Measurements from ENCODE around the gene MRPL24.

Gene MRPL24

DNA sequence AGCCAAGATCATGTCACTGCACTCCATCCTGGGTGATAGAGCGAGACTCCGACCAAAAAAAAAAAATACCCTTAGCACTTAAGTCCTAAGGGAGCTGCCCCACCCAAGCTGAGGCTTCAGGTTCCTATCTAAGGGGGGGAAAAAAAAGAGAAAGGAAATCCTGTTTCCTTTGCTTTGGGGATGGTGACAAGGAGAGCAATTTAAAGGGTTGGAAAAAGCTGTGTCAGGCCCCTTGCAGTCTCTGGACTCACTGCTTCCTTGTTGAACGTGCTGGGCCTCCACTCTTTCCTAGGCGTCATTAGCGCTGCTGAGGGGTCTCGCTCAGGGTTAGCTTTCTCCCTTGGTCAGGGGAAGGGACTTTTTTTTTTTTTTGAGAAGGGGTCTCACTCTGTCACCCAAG lies 44.6 kb upstream of the MRPL24 start:
- no peaks in the 10 kb centered on the region for H3K4me1 ChIP-seq (ENCODE audit: low read length)
- H3K27me3 ChIP-seq (ENCODE audit: low read depth, low read length) = no peaks in the 10 kb centered on the region
- H3K9me3 ChIP-seq (ENCODE audit: insufficient read depth, low read length) = no peaks in the 10 kb centered on the region
- no peak overlapping the region for H3K4me2 ChIP-seq (ENCODE audit: low read length)
- H3K79me2 ChIP-seq (ENCODE audit: low read length) = peaks cover 28% of the 10 kb centered on the region
- no peak for TF ChIP-seq EZH2phosphoT487 (IDR thresholded peaks at IDR 0.05; ENCODE audit: low read depth)
- TF ChIP-seq, protein P1, sequence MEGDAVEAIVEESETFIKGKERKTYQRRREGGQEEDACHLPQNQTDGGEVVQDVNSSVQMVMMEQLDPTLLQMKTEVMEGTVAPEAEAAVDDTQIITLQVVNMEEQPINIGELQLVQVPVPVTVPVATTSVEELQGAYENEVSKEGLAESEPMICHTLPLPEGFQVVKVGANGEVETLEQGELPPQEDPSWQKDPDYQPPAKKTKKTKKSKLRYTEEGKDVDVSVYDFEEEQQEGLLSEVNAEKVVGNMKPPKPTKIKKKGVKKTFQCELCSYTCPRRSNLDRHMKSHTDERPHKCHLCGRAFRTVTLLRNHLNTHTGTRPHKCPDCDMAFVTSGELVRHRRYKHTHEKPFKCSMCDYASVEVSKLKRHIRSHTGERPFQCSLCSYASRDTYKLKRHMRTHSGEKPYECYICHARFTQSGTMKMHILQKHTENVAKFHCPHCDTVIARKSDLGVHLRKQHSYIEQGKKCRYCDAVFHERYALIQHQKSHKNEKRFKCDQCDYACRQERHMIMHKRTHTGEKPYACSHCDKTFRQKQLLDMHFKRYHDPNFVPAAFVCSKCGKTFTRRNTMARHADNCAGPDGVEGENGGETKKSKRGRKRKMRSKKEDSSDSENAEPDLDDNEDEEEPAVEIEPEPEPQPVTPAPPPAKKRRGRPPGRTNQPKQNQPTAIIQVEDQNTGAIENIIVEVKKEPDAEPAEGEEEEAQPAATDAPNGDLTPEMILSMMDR (IDR thresholded peaks at IDR 0.05; ENCODE audit: low read depth, low read length) = no peak
- no peak overlapping the region for H2AFZ ChIP-seq (ENCODE audit: low read depth, low read length)
- no peak overlapping the region for H3K9ac ChIP-seq (ENCODE audit: low read length)
- H4K20me1 ChIP-seq (ENCODE audit: insufficient read depth, low read length) = peaks cover 17% of the 10 kb centered on the region
- no peak overlapping the region for H3K27ac ChIP-seq (ENCODE audit: low read length)
- H3K36me3 ChIP-seq (replicated peaks; ENCODE audit: low read depth, low read length) = peaks cover 40% of the 10 kb centered on the region
- H3K4me3 ChIP-seq (ENCODE audit: low read length) = no peak overlapping the region

DNA sequence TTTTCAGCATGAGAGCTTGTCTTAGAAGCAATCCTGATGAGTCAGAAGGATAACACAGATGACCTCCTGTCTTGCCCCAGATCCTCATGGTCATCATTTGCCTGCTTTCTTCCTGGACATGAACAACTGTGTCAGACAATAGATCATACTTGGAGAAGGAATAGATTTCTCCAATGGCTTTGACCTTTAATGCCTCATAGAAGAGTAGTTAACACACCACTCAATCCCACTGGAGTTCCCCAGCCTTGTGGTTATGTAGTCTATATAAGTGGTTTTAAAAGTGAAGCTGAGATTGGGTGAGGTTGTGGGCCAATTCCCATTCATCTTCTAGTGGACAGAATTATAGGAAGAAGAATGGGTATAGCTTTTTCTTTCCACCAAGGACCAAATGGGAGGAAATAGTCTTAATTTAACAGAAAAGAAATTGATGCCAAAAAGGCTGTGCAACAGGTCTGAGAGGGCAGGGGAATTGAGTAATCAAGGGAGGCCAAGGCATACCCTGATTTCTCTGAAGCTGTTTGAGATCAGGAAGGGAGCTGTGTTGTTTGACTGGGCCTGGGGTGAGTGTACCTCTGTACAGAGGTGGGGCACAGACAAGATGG lies 40.8 kb upstream of the MRPL24 start:
- H3K36me3 ChIP-seq (replicated peaks; ENCODE audit: low read depth, low read length) = peaks cover 34% of the 10 kb centered on the region
- no peaks in the 10 kb centered on the region for H3K27me3 ChIP-seq (ENCODE audit: low read depth, low read length)
- H3K27ac ChIP-seq (ENCODE audit: low read length) = no peak overlapping the region
- H3K9me3 ChIP-seq (ENCODE audit: insufficient read depth, low read length) = no peaks in the 10 kb centered on the region
- H3K4me2 ChIP-seq (ENCODE audit: low read length) = no peak overlapping the region
- no peaks in the 10 kb centered on the region for H3K4me1 ChIP-seq (ENCODE audit: low read length)
- no peak overlapping the region for H3K4me3 ChIP-seq (ENCODE audit: low read length)
- no peak overlapping the region for H2AFZ ChIP-seq (ENCODE audit: low read depth, low read length)
- no peak overlapping the region for H3K9ac ChIP-seq (ENCODE audit: low read length)
- peaks cover 28% of the 10 kb centered on the region for H4K20me1 ChIP-seq (ENCODE audit: insufficient read depth, low read length)
- TF ChIP-seq EZH2phosphoT487 (IDR thresholded peaks at IDR 0.05; ENCODE audit: low read depth) = no peak
- TF ChIP-seq, protein P1 (IDR thresholded peaks at IDR 0.05; ENCODE audit: low read depth, low read length) = no peak
- H3K79me2 ChIP-seq (ENCODE audit: low read length) = peaks cover 59% of the 10 kb centered on the region

DNA sequence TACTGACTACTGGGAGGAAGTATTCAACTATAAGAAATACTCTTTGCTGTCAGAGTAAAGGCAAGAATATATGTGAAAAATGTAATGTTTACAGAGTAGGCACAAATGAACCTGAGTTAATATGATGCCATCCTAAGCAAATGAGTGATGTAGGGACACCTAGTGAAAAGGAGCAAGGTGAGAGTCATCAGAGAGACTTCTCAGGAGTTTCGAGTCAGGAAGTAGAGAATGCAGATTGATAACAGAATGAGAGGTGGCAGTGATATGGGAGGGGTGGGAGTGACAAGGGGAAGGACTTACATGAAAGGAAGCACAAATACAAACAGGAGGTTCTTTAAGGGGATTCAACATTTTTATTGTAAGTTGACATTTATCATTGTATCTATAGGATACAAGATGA lies 36.7 kb upstream of the MRPL24 start:
- Histone ChIP-seq H3K4me2 (ENCODE audit: low read length) (no peak overlapping the region), H3K36me3 (replicated peaks; ENCODE audit: low read depth, low read length) (peaks cover 19% of the 10 kb centered on the region), H3K4me3 (ENCODE audit: low read length) (no peak overlapping the region), H3K27ac (ENCODE audit: low read length) (no peak overlapping the region), H3K27me3 (ENCODE audit: low read depth, low read length) (no peaks in the 10 kb centered on the region), H4K20me1 (ENCODE audit: insufficient read depth, low read length) (peaks cover 44% of the 10 kb centered on the region), H2AFZ (ENCODE audit: low read depth, low read length) (no peak overlapping the region), H3K9ac (ENCODE audit: low read length) (no peak overlapping the region), H3K4me1 (ENCODE audit: low read length) (peaks cover 12% of the 10 kb centered on the region), H3K9me3 (ENCODE audit: insufficient read depth, low read length) (no peaks in the 10 kb centered on the region), H3K79me2 (ENCODE audit: low read length) (peaks cover 89% of the 10 kb centered on the region)
- no peak for TF ChIP-seq EZH2phosphoT487 (IDR thresholded peaks at IDR 0.05; ENCODE audit: low read depth)
- TF ChIP-seq, protein P1 (IDR thresholded peaks at IDR 0.05; ENCODE audit: low read depth, low read length) = no peak

DNA sequence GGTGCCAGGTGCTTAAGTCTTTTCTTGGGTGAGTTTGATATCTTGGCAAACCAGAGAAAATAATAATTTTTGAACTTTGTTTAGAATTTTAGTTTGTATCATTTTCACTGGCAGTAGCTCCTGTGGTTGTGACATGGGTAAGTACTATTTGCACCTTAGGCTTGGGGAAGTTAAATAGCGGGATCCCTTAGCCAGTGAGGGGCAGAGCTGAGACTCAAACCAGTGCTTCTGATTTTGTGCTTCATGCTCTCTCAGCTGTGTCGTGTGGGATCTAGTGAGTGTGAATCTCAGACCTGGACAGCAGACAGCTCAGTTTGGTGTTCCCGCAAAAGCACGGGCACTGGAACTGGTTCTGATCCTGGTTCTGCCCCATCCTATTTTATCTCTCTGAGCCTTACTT lies 36.1 kb upstream of the MRPL24 start:
- Histone ChIP-seq H3K27ac (ENCODE audit: low read length) (no peak overlapping the region), H3K9me3 (ENCODE audit: insufficient read depth, low read length) (no peaks in the 10 kb centered on the region), H3K4me3 (ENCODE audit: low read length) (no peak overlapping the region), H4K20me1 (ENCODE audit: insufficient read depth, low read length) (peaks cover 45% of the 10 kb centered on the region), H3K4me2 (ENCODE audit: low read length) (no peak overlapping the region), H3K4me1 (ENCODE audit: low read length) (peaks cover 12% of the 10 kb centered on the region), H2AFZ (ENCODE audit: low read depth, low read length) (no peak overlapping the region), H3K9ac (ENCODE audit: low read length) (no peak overlapping the region), H3K36me3 (replicated peaks; ENCODE audit: low read depth, low read length) (peaks cover 15% of the 10 kb centered on the region), H3K27me3 (ENCODE audit: low read depth, low read length) (no peaks in the 10 kb centered on the region), H3K79me2 (ENCODE audit: low read length) (peaks cover 92% of the 10 kb centered on the region)
- TF ChIP-seq EZH2phosphoT487 (IDR thresholded peaks at IDR 0.05; ENCODE audit: low read depth) = no peak
- TF ChIP-seq, protein P1 (IDR thresholded peaks at IDR 0.05; ENCODE audit: low read depth, low read length) = no peak
